SH-SY5Y (cell line): ENCODE measurements around the gene QRICH1.

Source experiments
- GATA2 ChIP-seq: IDR thresholded peaks from 2 replicates; pipeline ENCODE4 v1.6.1; 2011; ENCODE audit warnings: mild to moderate bottlenecking, low read depth, low read length
- GATA3 ChIP-seq: IDR thresholded peaks from 2 replicates; pipeline ENCODE4 v1.6.1; 2011; ENCODE audit warnings: low read depth, mild to moderate bottlenecking, low read length, moderate library complexity

DNA sequence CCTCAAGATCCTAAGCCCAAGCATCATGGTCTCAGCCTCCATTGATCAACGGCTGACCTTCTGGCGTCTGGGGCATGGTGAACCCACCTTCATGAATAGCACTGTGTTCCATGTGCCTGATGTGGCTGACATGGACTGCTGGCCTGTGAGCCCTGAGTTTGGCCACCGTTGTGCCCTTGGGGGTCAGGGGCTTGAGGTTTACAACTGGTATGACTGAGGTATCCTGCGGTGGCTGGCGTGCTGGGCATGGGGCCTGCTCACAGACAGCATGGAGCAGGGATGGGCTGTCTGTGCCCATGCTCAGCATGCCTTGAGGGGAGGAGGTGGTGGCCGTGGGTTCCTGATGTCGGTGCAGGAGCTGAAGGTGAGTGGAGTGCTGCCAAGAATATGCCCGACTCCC, 78.8 kb downstream of the QRICH1 start:
- no peak for TF ChIP-seq GATA2
- TF ChIP-seq GATA3: no peak
